Stimulated activated CD8-positive, alpha-beta memory T cell treated with anti-CD3 and anti-CD28 coated beads, Interleukin-15, amount 100 ng/mL, for 4 hours (primary cell): ENCODE measurements around the gene CDKAL1.

Experiments
- DNase-seq, 2 donors: peaks; one replicate each; pipeline ENCODE4 v3.0.0-alpha.2; 2020; ENCODE audit warnings: low read depth in 2 of 2

The CDKAL1 gene

GRCh38 chr6:20678831-20679352 is 144.6 kb downstream of the CDKAL1 start:
- DNase-seq, result no peak

- DNase-seq, result no peak
Measured at GRCh38 chr6:20680697-20681165, 146.5 kb downstream of the CDKAL1 start.

GRCh38 chr6:20681243-20681684 is 147.0 kb downstream of the CDKAL1 start:
- DNase-seq, result no peak

- no peak for DNase-seq
Measured at GRCh38 chr6:20684474-20684873, 150.2 kb downstream of the CDKAL1 start.

DNA sequence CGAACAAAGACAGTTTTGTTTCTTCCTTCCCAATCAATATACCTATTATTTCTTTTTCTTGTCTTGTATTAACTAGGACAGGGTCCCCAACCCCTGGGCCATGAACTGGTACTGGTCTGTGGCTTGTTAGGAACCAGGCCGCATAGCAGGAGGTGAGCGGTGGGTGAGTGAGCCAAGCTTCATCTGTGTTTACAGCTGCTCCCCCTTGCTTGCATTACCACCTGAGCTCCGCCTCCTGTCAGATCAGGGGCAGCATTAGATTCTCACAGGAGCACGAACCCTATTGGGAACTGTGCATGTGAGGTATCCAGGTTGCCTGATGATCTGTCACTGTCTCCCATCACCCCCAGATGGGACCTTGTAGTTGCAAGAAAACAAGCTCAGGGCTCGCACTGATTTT is 151.9 kb downstream of the CDKAL1 start:
- no peak for DNase-seq

DNA sequence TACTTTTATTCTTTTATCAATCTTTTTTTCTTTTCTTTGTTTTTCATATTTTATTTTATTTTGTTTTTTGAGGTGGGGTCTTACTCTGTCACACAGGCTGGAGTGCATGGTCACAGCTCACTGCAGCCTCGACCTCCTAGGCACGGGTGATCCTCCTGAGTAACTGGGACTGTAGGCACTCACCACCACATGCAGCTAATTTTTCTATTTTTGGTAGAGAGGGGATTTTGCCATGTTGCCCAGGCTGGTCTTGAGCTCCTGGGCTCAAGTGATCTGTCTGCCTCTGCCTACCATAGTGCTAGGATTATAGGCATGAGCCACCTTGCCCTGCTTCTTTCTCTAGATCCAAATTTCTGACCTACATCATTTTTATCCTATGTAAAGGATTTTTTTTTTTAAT is 153.2 kb downstream of the CDKAL1 start:
- no peak for DNase-seq

DNA sequence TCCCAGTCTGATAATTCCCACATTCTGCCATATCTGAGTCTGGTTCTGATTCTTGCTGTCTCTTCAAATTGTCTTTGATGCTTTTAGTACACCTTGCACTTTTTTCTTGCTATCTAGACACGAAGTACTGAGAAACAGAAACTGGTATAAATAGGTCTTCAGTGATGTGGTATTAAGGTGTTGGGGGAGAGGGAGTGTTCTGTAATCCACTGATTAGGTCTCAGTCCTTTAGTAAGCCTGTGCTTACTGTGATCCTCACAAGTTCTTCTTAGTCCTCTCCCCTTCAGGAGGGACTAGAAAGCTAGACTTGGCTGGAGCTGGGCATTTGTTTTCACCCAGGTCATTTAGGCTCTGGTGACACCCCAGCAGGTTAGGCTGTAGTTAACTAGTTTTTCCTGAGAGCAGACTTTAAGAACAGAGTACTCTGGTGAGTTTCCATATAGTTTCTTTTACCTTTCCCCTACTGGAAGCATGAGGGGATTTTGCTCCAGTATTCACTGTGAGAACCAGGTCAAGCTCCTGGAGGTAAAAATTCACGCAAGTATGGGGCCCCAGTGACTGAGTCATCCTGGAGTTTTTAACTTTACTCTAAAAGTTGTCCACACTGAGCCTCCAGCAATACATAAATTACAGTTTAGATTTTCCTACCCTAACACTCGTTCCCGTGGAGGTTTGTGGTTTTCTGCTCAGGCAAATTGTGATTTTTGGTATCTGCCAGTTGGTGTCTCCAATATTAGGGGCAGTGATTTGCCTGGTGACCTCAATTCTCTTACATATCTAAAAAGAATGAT is 154.6 kb downstream of the CDKAL1 start:
- DNase-seq, result no peak

- no peak for DNase-seq
Measured at GRCh38 chr6:20691185-20691584, 156.9 kb downstream of the CDKAL1 start.

DNA sequence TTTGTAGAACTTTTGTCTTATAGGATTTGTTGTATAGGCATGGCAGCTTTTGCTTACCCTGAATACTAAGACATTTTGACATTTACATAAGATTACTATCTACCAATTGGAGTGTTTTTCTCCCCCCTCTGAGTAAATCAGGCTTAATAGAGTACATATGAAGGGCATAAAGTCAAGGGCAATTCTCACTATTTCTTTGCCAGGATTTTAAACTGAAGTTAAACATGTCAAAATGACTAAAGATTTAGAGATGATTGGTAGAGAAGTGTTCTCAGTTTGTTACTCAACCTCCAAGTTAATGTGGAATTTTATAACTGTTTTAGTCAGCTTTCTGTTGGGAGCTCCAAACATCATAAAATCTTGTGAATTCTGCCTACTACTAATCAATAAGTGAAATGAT is 157.8 kb downstream of the CDKAL1 start:
- no peak for DNase-seq

DNA sequence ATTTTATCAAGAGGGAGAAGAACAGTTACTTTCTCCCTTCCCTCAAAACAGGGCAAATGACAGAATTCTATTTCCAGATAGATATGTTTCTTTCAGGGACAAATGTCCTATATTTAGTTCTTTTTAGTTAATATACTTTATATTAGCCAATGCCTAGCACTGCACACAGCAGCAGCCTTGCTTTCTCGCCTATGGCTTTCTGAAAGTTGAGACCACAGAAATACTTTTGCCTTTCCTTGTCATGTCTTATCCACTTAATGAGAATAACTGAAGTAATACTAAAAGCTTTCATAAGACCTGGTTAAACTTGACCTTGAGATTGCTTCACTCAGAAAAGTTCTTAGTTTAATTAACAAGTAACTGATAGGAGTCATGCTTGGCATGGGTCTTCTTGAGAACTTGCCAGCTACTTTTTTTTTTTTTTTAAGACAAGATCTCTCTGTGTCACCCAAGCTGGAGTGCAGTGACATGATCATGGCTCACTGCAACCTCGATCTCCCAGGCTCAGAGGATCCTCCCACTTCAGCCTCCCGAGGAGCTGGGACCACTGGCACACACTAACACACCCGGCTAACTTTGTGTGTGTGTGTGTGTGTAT is 159.3 kb downstream of the CDKAL1 start:
- no peak for DNase-seq

GRCh38 chr6:20696676-20697075 is 162.4 kb downstream of the CDKAL1 start:
- no peak for DNase-seq

GRCh38 chr6:20698675-20699074 is 164.4 kb downstream of the CDKAL1 start:
- no peak for DNase-seq

DNA sequence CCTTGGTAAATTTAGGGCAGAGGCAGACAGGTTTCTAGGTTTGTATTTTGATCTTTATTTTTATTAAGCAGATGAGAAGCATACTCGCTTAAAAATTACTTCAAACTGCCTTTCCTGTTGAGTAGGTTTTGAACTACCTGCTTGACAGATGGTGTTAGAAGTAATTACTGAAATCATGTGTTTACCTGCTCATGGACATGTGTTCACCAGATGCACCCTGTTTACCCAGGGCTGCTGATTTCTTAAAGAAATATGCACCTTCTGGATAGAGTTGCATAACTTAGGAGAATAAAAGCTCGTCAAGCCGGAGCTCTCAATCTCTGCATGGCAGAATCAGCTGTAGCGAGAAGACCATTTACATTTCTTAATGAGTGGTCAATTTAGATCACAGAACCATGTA is 165.1 kb downstream of the CDKAL1 start:
- no peak for DNase-seq

GRCh38 chr6:20700375-20700774 is 166.1 kb downstream of the CDKAL1 start:
- DNase-seq, result no peak

DNA sequence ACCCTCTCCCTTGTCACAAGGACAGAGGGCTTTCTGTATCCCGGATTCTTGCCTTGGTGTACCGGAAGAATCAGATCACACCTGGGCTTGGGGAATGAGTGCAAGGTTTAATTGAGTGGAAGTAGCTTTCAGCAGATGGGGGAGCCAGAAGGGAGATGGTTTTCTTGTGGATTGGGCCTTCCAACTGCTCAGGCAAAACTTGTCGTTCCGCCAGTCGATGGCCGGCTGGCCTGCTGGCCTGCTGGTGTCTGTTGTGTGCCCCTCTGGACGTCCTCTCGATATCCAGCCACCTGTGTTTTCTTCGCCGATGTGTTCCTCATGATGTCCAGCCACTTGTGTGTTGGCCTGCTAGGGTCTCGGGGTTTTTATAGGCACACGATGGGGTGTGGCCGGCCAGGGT is 168.1 kb downstream of the CDKAL1 start:
- no peak for DNase-seq

DNA sequence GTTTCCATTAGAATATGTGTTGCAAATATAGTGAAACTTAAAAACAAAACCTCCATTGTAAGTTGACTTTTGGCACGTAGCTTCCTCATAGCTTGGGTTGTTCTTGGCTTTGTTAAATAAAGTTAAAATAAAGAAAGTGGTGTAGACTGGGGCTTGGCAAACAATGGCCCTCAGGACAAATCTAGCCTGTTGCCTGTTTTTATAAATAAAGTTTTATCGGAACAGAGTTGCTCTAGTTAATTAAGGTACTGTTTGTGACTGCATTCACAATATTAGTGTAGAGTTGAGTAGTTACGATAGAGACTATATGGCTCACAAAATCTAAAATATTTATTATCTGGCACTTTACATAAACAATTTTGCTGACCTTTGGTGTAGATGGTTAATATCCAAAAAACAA is 168.8 kb downstream of the CDKAL1 start:
- no peak for DNase-seq

DNA sequence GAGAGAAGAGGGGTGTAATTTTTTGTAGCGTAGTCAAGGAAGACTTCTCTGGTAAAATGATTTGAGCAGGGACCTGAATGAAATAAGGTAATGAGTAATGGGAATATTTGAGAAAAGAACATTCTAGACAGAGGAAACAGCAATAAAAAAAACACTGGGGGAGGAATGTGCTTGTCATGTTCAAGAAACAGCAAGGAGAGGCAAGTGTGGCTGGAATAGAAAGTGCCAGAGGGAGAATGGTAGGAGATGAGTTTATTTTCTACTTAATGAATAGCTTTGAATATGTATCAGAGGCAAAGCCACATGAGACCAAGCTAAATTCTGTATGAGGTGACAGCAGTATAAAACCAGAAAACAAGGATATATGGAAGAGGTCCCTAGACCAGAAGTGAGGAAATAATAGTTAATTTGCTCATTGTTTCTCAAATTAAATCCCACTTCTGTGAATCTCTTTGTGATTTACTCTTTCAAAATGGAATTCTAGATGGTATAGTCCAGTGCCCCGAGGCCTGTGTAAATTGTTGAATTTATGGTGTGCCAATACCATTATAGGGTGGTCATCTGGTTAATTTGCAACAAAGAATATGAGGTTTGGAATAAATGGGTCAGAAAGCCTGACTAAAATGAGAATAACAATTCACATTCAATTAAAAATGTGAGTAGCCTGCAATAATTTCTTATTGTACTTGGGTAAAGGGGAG is 170.2 kb downstream of the CDKAL1 start:
- no peak for DNase-seq

DNA sequence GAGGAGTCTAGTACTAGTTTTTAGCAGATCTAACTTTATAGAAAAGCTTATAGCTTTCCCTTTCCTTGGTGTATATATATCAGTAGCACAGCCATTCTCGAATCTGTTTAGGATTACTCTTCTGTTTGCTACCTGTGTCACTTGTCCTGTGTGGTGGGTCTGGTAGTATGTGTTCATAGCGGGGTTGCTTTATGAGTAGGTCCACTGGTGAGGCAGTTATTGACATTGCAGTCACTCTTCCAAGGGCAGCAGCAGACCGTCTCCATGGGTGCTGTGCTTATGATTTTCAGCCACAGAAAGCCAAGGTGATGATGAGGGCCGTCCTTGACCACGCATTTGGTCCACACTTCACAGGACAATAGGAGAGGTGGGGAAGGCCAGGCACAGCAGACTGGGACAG is 171.5 kb downstream of the CDKAL1 start:
- no peak for DNase-seq

- DNase-seq, result no peak
Measured at GRCh38 chr6:20706238-20706938, 172.1 kb downstream of the CDKAL1 start.

- DNase-seq, result no peak
Measured at GRCh38 chr6:20706939-20707485, 172.8 kb downstream of the CDKAL1 start.

GRCh38 chr6:20707870-20708269 is 173.6 kb downstream of the CDKAL1 start:
- no peak for DNase-seq
